Panc1 (cell line): ENCODE measurements around the gene C19orf47. TPM values are rescaled to one million over a fixed set of nuclear protein-coding genes. Genes with fewer than 3 reads are reported as not detected.

Experiments
- ATAC-seq: fragments of 200-7000 bp; cut with Tn5 transposase; 2 replicates; pipeline ENCODE4 v1.9.1; 2020; ENCODE audit warnings: mild to moderate bottlenecking, moderate library complexity
- BruUV-seq: library from RNA; stranded (reverse); fragments of 400-500 nt; replicated peaks from 2 replicates; lab custom pipeline; 2021; lab: Mats Ljungman, UMichigan
- CTCF ChIA-PET: fragments of 300-600 bp; sonication (Branson Sonifier 250); formaldehyde crosslinking; loops from one replicate; lab custom pipeline; 2022; ENCODE audit warnings: antibody characterized with exemption; lab: Charles Lee
- POLR2A ChIA-PET: fragments of 300-600 bp; sonication (Branson Sonifier 250); formaldehyde crosslinking; loops from one replicate; lab custom pipeline; 2022; ENCODE audit warnings: antibody characterized with exemption; lab: Charles Lee
- DNase-seq: peaks from one replicate; pipeline ENCODE4 v3.0.0-alpha.2; 2010; ENCODE audit warnings: low read depth, low spot score
- H3K27ac ChIP-seq: 2 replicates; pipeline ENCODE4 v1.5.1; 2011; ENCODE audit warnings: mild to moderate bottlenecking, low read length, inconsistent platforms
- H3K27me3 ChIP-seq: fragments of 200-500 bp; sonication (Bioruptor generic); 2 replicates; pipeline ENCODE4 v1.6.0; 2014; ENCODE audit warnings: low read length, inconsistent platforms; ENCODE audit not compliant: control insufficient read depth, insufficient read depth
- H3K36me3 ChIP-seq: fragments of 200-500 bp; sonication (Bioruptor generic); 2 replicates; pipeline ENCODE4 v1.5.1; 2014; ENCODE audit warnings: inconsistent platforms, mild to moderate bottlenecking, low read length, moderate library complexity; ENCODE audit not compliant: control insufficient read depth, insufficient read depth
- H3K4me1 ChIP-seq: 2 replicates; pipeline ENCODE4 v1.5.1; 2011; ENCODE audit warnings: inconsistent platforms, mild to moderate bottlenecking, low read length, moderate library complexity; ENCODE audit not compliant: control insufficient read depth, insufficient read depth
- H3K4me3 ChIP-seq, 2 experiments: 2 replicates each; pipeline ENCODE4 v1.5.1; 2011 to 2012; ENCODE audit warnings: low read depth in 2 of 2, low read length in 2 of 2, mild to moderate bottlenecking in 2 of 2, inconsistent platforms in 1 of 2, moderate library complexity in 1 of 2
- H3K9me3 ChIP-seq: fragments of 200-500 bp; sonication (Bioruptor generic); 2 replicates; pipeline ENCODE4 v1.5.1; 2014; ENCODE audit warnings: low read depth, mild to moderate bottlenecking, inconsistent platforms, low read length, moderate library complexity; ENCODE audit not compliant: control insufficient read depth, insufficient read depth
- POLR2AphosphoS5 ChIP-seq: IDR thresholded peaks from 2 replicates; pipeline ENCODE4 v1.6.1; 2012; ENCODE audit warnings: mild to moderate bottlenecking, low read depth, low read length, moderate library complexity
- REST ChIP-seq, 2 experiments: IDR thresholded peaks; 2 replicates each; pipeline ENCODE4 v1.6.1; 2011 to 2012; ENCODE audit warnings: low read depth in 2 of 2, control low read depth in 1 of 2, low read length in 1 of 2, mild to moderate bottlenecking in 1 of 2, moderate library complexity in 1 of 2; ENCODE audit not compliant: insufficient read depth in 1 of 2
- SIN3A ChIP-seq: IDR thresholded peaks from 2 replicates; pipeline ENCODE4 v1.6.1; 2012; ENCODE audit warnings: low read depth, mild to moderate bottlenecking, low read length, moderate library complexity, borderline replicate concordance; ENCODE audit not compliant: insufficient read depth
- TCF7L2 ChIP-seq: IDR thresholded peaks from 2 replicates; pipeline ENCODE4 v1.6.1; 2011; ENCODE audit warnings: mild to moderate bottlenecking, low read depth, low read length, inconsistent platforms
- in situ Hi-C: cut with HindIII; loops from 2 replicates; pipeline ENCODE4 v1.10.0; 2016; ENCODE audit warnings: low sequenced_read_pairs, low pct_unique_long_range_greater_than_20kb
- intact Hi-C: fragments of 100-400 bp; cut with micrococcal nuclease; formaldehyde crosslinking; loops from one replicate; pipeline ENCODE4 v1.10.0; 2022; ENCODE audit not compliant: unreplicated experiment
- total RNA-seq: library from RNA; stranded (reverse); gene quantifications from one replicate; pipeline ENCODE4 v1.2.1, GENCODE V29; 2021; ENCODE audit not compliant: unreplicated experiment
- TF ChIP-seq, protein P1 (sequence below): fragments of 450-650 bp; IDR thresholded peaks from 2 replicates; pipeline ENCODE4 v1.5.1; 2017; ENCODE audit warnings: mild to moderate bottlenecking

The C19orf47 gene
- total RNA-seq, 1 experiment from 2014 or later, result 29.0 TPM

- no peak for DNase-seq
- TSS peak; percentile 83 for BruUV-seq
- CTCF ChIA-PET, result interaction anchor here (0.6 to 9.2 kb wide), 9 partner anchors 17 to 1336 kb away, joined by 3 to 116 read pairs (median 4); no protein-coding TSS in a partner anchor
- Histone ChIP-seq H3K9me3 (no peaks in the 10 kb centered on the region), H3K4me1 (peaks cover 64% of the 10 kb centered on the region), H3K36me3 (peaks cover 9% of the 10 kb centered on the region; the same call in 1 of the 2 replicates), H3K4me3 (peak overlapping the region; percentile 36 to 47), H3K27me3 (no peaks in the 10 kb centered on the region), H3K27ac (peak overlapping the region; percentile 82)
- intact Hi-C loops, result no loop called here
- TF ChIP-seq, protein P1, sequence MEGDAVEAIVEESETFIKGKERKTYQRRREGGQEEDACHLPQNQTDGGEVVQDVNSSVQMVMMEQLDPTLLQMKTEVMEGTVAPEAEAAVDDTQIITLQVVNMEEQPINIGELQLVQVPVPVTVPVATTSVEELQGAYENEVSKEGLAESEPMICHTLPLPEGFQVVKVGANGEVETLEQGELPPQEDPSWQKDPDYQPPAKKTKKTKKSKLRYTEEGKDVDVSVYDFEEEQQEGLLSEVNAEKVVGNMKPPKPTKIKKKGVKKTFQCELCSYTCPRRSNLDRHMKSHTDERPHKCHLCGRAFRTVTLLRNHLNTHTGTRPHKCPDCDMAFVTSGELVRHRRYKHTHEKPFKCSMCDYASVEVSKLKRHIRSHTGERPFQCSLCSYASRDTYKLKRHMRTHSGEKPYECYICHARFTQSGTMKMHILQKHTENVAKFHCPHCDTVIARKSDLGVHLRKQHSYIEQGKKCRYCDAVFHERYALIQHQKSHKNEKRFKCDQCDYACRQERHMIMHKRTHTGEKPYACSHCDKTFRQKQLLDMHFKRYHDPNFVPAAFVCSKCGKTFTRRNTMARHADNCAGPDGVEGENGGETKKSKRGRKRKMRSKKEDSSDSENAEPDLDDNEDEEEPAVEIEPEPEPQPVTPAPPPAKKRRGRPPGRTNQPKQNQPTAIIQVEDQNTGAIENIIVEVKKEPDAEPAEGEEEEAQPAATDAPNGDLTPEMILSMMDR, result no peak
- no peak for TF ChIP-seq TCF7L2
- no peak for TF ChIP-seq REST (IDR thresholded peaks at IDR 0.05; ENCODE audit: insufficient read depth in 1 of 2, low read depth in 2 of 2, low read length in 1 of 2)
- no peak for TF ChIP-seq SIN3A
- TF ChIP-seq POLR2AphosphoS5, result no peak
- no peak for ATAC-seq
- POLR2A ChIA-PET, result interaction anchor here (0.5 to 1.1 kb wide), 6 partner anchors 14 to 893 kb away, joined by 3 to 9 read pairs (median 3); partner anchors contain the start of gene PAF1
- in situ Hi-C loops, result no loop called here
Observed at GRCh38 chr19:40284251-40284500, 64.0 kb downstream of the C19orf47 start.

DNA sequence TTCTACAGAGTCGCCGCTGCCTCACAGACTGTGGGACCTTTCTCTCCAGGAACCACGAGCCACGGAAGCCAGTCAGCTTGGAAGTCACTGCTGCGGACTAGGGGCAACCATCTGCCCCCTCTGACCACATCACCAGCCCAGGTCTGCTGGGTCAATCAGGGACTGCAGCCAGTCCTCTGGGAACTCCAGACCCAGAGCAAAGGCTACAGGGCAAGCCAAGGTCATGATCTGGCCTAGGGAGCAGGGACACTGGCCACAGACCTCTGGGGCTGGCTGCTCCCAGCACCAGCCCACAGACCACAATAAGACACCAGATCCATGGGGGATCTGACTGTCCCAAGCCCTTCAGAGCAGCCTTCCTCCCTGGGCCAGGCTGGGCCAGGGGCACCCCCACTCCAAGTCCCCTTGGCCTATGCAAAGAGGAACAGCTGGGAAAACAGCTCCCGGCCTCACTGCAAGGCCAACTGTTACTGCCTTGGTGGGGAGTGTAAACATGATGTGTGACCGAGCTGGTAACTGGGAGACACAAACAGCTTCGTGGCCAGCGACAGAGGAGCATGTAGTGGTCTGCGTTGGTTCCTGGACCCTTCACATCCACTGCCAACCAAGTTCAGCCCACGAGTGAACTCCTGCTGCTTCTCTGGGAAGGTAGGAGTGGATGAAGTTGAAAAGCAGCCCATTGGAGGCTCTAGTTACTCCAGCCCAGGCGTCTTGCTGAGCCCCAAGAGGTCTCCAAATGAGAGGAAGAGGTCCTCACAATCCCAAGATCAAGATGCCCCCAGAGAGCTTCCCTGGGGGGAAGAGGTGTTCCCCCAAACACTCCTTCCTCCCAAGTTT lies 64.6 kb downstream of the C19orf47 start:
- ChIA-PET POLR2A (interaction anchor here (0.5 to 1.1 kb wide), 10 partner anchors 14 to 438 kb away, joined by 3 to 9 read pairs (median 3); no protein-coding TSS in a partner anchor), CTCF (interaction anchor here (0.5 to 9.2 kb wide), 12 partner anchors 14 to 1336 kb away, joined by 3 to 116 read pairs (median 5); no protein-coding TSS in a partner anchor)
- H3K27me3 ChIP-seq, result no peaks in the 10 kb centered on the region
- H3K4me3 ChIP-seq, result peak overlapping the region; percentile 36 to 47
- ATAC-seq, result no peak
- no TSS peak for BruUV-seq
- DNase-seq, result no peak
- TF ChIP-seq, protein P1, result no peak
- no peak for TF ChIP-seq SIN3A
- no peak for TF ChIP-seq POLR2AphosphoS5
- no peak for TF ChIP-seq TCF7L2
- no peak for TF ChIP-seq REST (IDR thresholded peaks at IDR 0.05; ENCODE audit: insufficient read depth in 1 of 2, low read depth in 2 of 2, low read length in 1 of 2)
- intact Hi-C loops (no loop called here), in situ Hi-C loops (no loop called here)
- H3K4me1 ChIP-seq, result peaks cover 69% of the 10 kb centered on the region
- H3K27ac ChIP-seq, result peak overlapping the region; percentile 82
- no peaks in the 10 kb centered on the region for H3K9me3 ChIP-seq
- H3K36me3 ChIP-seq, result peaks cover 9% of the 10 kb centered on the region; the same call in 1 of the 2 replicates
